Panc1 (cell line): Measurements from ENCODE around the gene ZNF335. TPM values are rescaled to one million over a fixed set of nuclear protein-coding genes. Genes with fewer than 3 reads are reported as not detected.

ENCODE experiments used
- ATAC-seq: fragments of 200-7000 bp; cut with Tn5 transposase; 2 replicates; pipeline ENCODE4 v1.9.1; 2020; ENCODE audit warnings: mild to moderate bottlenecking, moderate library complexity
- BruUV-seq: library from RNA; stranded (reverse); fragments of 400-500 nt; replicated peaks from 2 replicates; lab custom pipeline; 2021; lab: Mats Ljungman, UMichigan
- CTCF ChIA-PET: fragments of 300-600 bp; sonication (Branson Sonifier 250); formaldehyde crosslinking; loops from one replicate; lab custom pipeline; 2022; ENCODE audit warnings: antibody characterized with exemption; lab: Charles Lee
- POLR2A ChIA-PET: fragments of 300-600 bp; sonication (Branson Sonifier 250); formaldehyde crosslinking; loops from one replicate; lab custom pipeline; 2022; ENCODE audit warnings: antibody characterized with exemption; lab: Charles Lee
- DNase-seq: peaks from one replicate; pipeline ENCODE4 v3.0.0-alpha.2; 2010; ENCODE audit warnings: low read depth, low spot score
- H3K27ac ChIP-seq: 2 replicates; pipeline ENCODE4 v1.5.1; 2011; ENCODE audit warnings: mild to moderate bottlenecking, low read length, inconsistent platforms
- H3K27me3 ChIP-seq: fragments of 200-500 bp; sonication (Bioruptor generic); 2 replicates; pipeline ENCODE4 v1.6.0; 2014; ENCODE audit warnings: low read length, inconsistent platforms; ENCODE audit not compliant: control insufficient read depth, insufficient read depth
- H3K36me3 ChIP-seq: fragments of 200-500 bp; sonication (Bioruptor generic); 2 replicates; pipeline ENCODE4 v1.5.1; 2014; ENCODE audit warnings: inconsistent platforms, mild to moderate bottlenecking, low read length, moderate library complexity; ENCODE audit not compliant: control insufficient read depth, insufficient read depth
- H3K4me1 ChIP-seq: 2 replicates; pipeline ENCODE4 v1.5.1; 2011; ENCODE audit warnings: inconsistent platforms, mild to moderate bottlenecking, low read length, moderate library complexity; ENCODE audit not compliant: control insufficient read depth, insufficient read depth
- H3K4me3 ChIP-seq, 2 experiments: 2 replicates each; pipeline ENCODE4 v1.5.1; 2011 to 2012; ENCODE audit warnings: low read depth in 2 of 2, low read length in 2 of 2, mild to moderate bottlenecking in 2 of 2, inconsistent platforms in 1 of 2, moderate library complexity in 1 of 2
- H3K9me3 ChIP-seq: fragments of 200-500 bp; sonication (Bioruptor generic); 2 replicates; pipeline ENCODE4 v1.5.1; 2014; ENCODE audit warnings: low read depth, mild to moderate bottlenecking, inconsistent platforms, low read length, moderate library complexity; ENCODE audit not compliant: control insufficient read depth, insufficient read depth
- POLR2AphosphoS5 ChIP-seq: IDR thresholded peaks from 2 replicates; pipeline ENCODE4 v1.6.1; 2012; ENCODE audit warnings: mild to moderate bottlenecking, low read depth, low read length, moderate library complexity
- REST ChIP-seq, 2 experiments: IDR thresholded peaks; 2 replicates each; pipeline ENCODE4 v1.6.1; 2011 to 2012; ENCODE audit warnings: low read depth in 2 of 2, control low read depth in 1 of 2, low read length in 1 of 2, mild to moderate bottlenecking in 1 of 2, moderate library complexity in 1 of 2; ENCODE audit not compliant: insufficient read depth in 1 of 2
- SIN3A ChIP-seq: IDR thresholded peaks from 2 replicates; pipeline ENCODE4 v1.6.1; 2012; ENCODE audit warnings: low read depth, mild to moderate bottlenecking, low read length, moderate library complexity, borderline replicate concordance; ENCODE audit not compliant: insufficient read depth
- TCF7L2 ChIP-seq: IDR thresholded peaks from 2 replicates; pipeline ENCODE4 v1.6.1; 2011; ENCODE audit warnings: mild to moderate bottlenecking, low read depth, low read length, inconsistent platforms
- in situ Hi-C: cut with HindIII; loops from 2 replicates; pipeline ENCODE4 v1.10.0; 2016; ENCODE audit warnings: low sequenced_read_pairs, low pct_unique_long_range_greater_than_20kb
- intact Hi-C: fragments of 100-400 bp; cut with micrococcal nuclease; formaldehyde crosslinking; loops from one replicate; pipeline ENCODE4 v1.10.0; 2022; ENCODE audit not compliant: unreplicated experiment
- total RNA-seq: library from RNA; stranded (reverse); gene quantifications from one replicate; pipeline ENCODE4 v1.2.1, GENCODE V29; 2021; ENCODE audit not compliant: unreplicated experiment
- TF ChIP-seq, protein P1 (sequence below): fragments of 450-650 bp; IDR thresholded peaks from 2 replicates; pipeline ENCODE4 v1.5.1; 2017; ENCODE audit warnings: mild to moderate bottlenecking

The ZNF335 gene
- total RNA-seq, 1 experiment from 2014 or later, result 31.1 TPM

GRCh38 chr20:46007671-46008070 is 35.7 kb upstream of the ZNF335 start:
- Histone ChIP-seq H3K27me3 (no peaks in the 10 kb centered on the region), H3K4me3 (no peak overlapping the region), H3K27ac (no peak overlapping the region), H3K36me3 (no peaks in the 10 kb centered on the region), H3K9me3 (no peaks in the 10 kb centered on the region), H3K4me1 (no peaks in the 10 kb centered on the region)
- ATAC-seq (no peak), DNase-seq (no peak)
- CTCF ChIA-PET, result no interaction called here
- POLR2A ChIA-PET, result no interaction called here
- no peak for TF ChIP-seq SIN3A
- no peak for TF ChIP-seq POLR2AphosphoS5
- TF ChIP-seq REST (IDR thresholded peaks at IDR 0.05; ENCODE audit: insufficient read depth in 1 of 2, low read depth in 2 of 2, low read length in 1 of 2), result no peak
- TF ChIP-seq TCF7L2, result no peak
- TF ChIP-seq, protein P1, sequence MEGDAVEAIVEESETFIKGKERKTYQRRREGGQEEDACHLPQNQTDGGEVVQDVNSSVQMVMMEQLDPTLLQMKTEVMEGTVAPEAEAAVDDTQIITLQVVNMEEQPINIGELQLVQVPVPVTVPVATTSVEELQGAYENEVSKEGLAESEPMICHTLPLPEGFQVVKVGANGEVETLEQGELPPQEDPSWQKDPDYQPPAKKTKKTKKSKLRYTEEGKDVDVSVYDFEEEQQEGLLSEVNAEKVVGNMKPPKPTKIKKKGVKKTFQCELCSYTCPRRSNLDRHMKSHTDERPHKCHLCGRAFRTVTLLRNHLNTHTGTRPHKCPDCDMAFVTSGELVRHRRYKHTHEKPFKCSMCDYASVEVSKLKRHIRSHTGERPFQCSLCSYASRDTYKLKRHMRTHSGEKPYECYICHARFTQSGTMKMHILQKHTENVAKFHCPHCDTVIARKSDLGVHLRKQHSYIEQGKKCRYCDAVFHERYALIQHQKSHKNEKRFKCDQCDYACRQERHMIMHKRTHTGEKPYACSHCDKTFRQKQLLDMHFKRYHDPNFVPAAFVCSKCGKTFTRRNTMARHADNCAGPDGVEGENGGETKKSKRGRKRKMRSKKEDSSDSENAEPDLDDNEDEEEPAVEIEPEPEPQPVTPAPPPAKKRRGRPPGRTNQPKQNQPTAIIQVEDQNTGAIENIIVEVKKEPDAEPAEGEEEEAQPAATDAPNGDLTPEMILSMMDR, result no peak
- intact Hi-C loops, result no loop called here
- no TSS peak for BruUV-seq
- in situ Hi-C loops, result no loop called here

DNA sequence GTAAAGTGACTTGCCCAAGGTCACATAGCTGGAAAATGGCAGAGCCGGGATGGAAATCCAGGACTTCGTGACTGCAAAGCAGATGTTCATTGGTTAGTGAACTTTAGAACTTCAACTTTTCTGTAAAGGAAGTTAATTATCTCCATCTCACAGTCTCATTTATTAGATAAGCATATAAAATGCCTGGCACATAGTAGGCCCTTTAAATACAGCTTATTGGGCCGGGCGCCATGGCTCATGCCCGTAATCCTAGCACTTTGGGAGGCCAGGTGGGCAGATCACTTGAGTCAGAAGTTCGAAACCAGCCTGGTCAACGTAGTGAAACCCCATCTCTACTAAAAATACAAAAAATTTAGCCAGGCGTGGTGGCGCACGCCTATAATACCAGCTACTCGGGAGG is 35.0 kb upstream of the ZNF335 start:
- no TSS peak for BruUV-seq
- POLR2A ChIA-PET, result no interaction called here
- TF ChIP-seq POLR2AphosphoS5, result no peak
- no peak for TF ChIP-seq REST (IDR thresholded peaks at IDR 0.05; ENCODE audit: insufficient read depth in 1 of 2, low read depth in 2 of 2, low read length in 1 of 2)
- TF ChIP-seq, protein P1, result no peak
- TF ChIP-seq TCF7L2, result no peak
- TF ChIP-seq SIN3A, result no peak
- H3K9me3 ChIP-seq, result no peaks in the 10 kb centered on the region
- in situ Hi-C loops, result no loop called here
- H3K27me3 ChIP-seq, result no peaks in the 10 kb centered on the region
- no peak overlapping the region for H3K27ac ChIP-seq
- H3K4me1 ChIP-seq, result no peaks in the 10 kb centered on the region
- ATAC-seq (no peak), DNase-seq (no peak)
- H3K4me3 ChIP-seq, result no peak overlapping the region
- H3K36me3 ChIP-seq, result no peaks in the 10 kb centered on the region
- intact Hi-C loops, result no loop called here
- CTCF ChIA-PET, result no interaction called here
